Measurements from ENCODE around the gene ARHGEF3. TPM values are rescaled to one million over a fixed set of nuclear protein-coding genes. Genes with fewer than 3 reads are reported as not detected.

The ARHGEF3 gene
- total RNA-seq, 1 donor from 2014 or later, result 27.0 TPM

GRCh38 chr3:56772952-56773938, 28.5 kb downstream of the ARHGEF3 start:
- DNase-seq (no peak), ATAC-seq (ENCODE audit: low read depth) (no peak)
- POLR2A ChIA-PET, result interaction anchor here (0.5 to 0.8 kb wide), 2 partner anchors 14 to 46 kb away, joined by 3 read pairs; no protein-coding TSS in a partner anchor
- peaks cover 51% of the 10 kb centered on the region for H3K36me3 Mint-ChIP-seq (ENCODE audit: low read depth)
- peaks cover 29% of the 10 kb centered on the region for H3K4me1 Mint-ChIP-seq
- H3K9me3 Mint-ChIP-seq, result no peaks in the 10 kb centered on the region
- TF ChIP-seq CTCF (IDR thresholded peaks at IDR 0.05), result no peak
- no peaks in the 10 kb centered on the region for H3K27me3 Mint-ChIP-seq
- no peak overlapping the region for H3K27ac Mint-ChIP-seq
- no peak overlapping the region for H3K4me3 Mint-ChIP-seq
- CTCF ChIA-PET, result interaction anchor here (3.5 kb wide), 1 partner anchor 26 kb away, joined by 10 read pairs; no protein-coding TSS in a partner anchor
- intact Hi-C loops (cut with micrococcal nuclease), result no loop called here

GRCh38 chr3:56771376-56771775, 30.4 kb downstream of the ARHGEF3 start:
- CTCF ChIA-PET, result no interaction called here

GRCh38 chr3:56769116-56769707, 32.5 kb downstream of the ARHGEF3 start:
- H3K4me3 Mint-ChIP-seq, result no peak overlapping the region
- DNase-seq (no peak), ATAC-seq (ENCODE audit: low read depth) (no peak)
- H3K36me3 Mint-ChIP-seq (ENCODE audit: low read depth), result peaks cover 66% of the 10 kb centered on the region
- CTCF ChIA-PET, result no interaction called here
- no peaks in the 10 kb centered on the region for H3K27me3 Mint-ChIP-seq
- no peak overlapping the region for H3K27ac Mint-ChIP-seq
- peaks cover 5% of the 10 kb centered on the region for H3K4me1 Mint-ChIP-seq
- intact Hi-C loops (cut with micrococcal nuclease), result no loop called here
- no peaks in the 10 kb centered on the region for H3K9me3 Mint-ChIP-seq
- POLR2A ChIA-PET, result interaction anchor here (0.7 to 1.2 kb wide), 3 partner anchors 10 to 15 kb away, joined by 3 to 5 read pairs (median 3); no protein-coding TSS in a partner anchor
- no peak for TF ChIP-seq CTCF (IDR thresholded peaks at IDR 0.05)

More at GRCh38 chr3:56771376-56771775, 30.4 kb downstream of the ARHGEF3 start:
- no peak for DNase-seq
- Mint-ChIP-seq H3K36me3 (ENCODE audit: low read depth) (peaks cover 57% of the 10 kb centered on the region), H3K9me3 (no peaks in the 10 kb centered on the region), H3K4me1 (peaks cover 14% of the 10 kb centered on the region), H3K27me3 (no peaks in the 10 kb centered on the region), H3K4me3 (no peak overlapping the region), H3K27ac (peak overlapping the region; percentile 46)
- TF ChIP-seq CTCF (IDR thresholded peaks at IDR 0.05), result no peak
- intact Hi-C loops (cut with micrococcal nuclease), result no loop called here
- ATAC-seq (ENCODE audit: low read depth), result no peak
- POLR2A ChIA-PET, result no interaction called here

GRCh38 chr3:56764904-56765547, 36.7 kb downstream of the ARHGEF3 start:
- intact Hi-C loops (cut with micrococcal nuclease), result no loop called here
- Mint-ChIP-seq H3K9me3 (no peaks in the 10 kb centered on the region), H3K4me3 (no peak overlapping the region), H3K27ac (no peak overlapping the region), H3K36me3 (ENCODE audit: low read depth) (peaks cover 43% of the 10 kb centered on the region), H3K27me3 (no peaks in the 10 kb centered on the region), H3K4me1 (peaks cover 5% of the 10 kb centered on the region)
- no peak for TF ChIP-seq CTCF (IDR thresholded peaks at IDR 0.05)
- CTCF ChIA-PET, result interaction anchor here (0.8 to 1.2 kb wide), 4 partner anchors 11 to 35 kb away, joined by 3 read pairs; no protein-coding TSS in a partner anchor
- POLR2A ChIA-PET, result interaction anchor here (1.2 kb wide), 1 partner anchor 14 kb away, joined by 4 read pairs; no protein-coding TSS in a partner anchor
- DNase-seq (no peak), ATAC-seq (ENCODE audit: low read depth) (no peak)

All from activated B cell treated with CpG ODN at 0.5 μM for 24 hours (primary cell).